ENCODE measurements around the gene TUT4. TPM values are rescaled to one million over a fixed set of nuclear protein-coding genes. Genes with fewer than 3 reads are reported as not detected.

The TUT4 gene
- polyA plus RNA-seq, 3 donors, result 4.3 to 24.2 (median 7.6) TPM

DNA sequence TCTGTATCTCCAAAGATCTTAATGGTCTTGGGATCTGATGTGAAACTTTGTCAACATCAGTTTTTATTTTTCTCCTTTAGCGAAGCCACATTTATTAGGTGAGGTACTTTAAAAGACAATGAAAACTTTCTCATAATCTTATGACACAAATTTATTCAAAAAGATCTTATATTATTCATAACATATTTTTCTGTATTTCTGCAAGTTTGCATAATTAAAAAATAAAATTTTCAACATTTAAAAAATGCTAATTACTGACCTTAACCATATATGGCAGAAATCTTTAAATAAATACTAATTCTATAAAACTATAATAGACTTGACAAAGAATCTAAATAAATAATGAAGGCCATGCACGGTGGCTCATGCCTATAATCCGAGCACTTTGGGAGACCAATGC is 75.9 kb downstream of the TUT4 start:
- no peak overlapping the region for H3K27ac Mint-ChIP-seq
- Histone ChIP-seq H3K79me2 (ENCODE audit: insufficient read depth, low read length) (no peaks in the 10 kb centered on the region), H3K4me1 (ENCODE audit: control insufficient read depth in 1 of 2, insufficient read depth in 2 of 2, low read length in 2 of 2) (no peaks in the 10 kb centered on the region), H3K4me2 (replicated peaks; ENCODE audit: extremely low read depth, low read length, poor library complexity, severe bottlenecking) (no peak overlapping the region), H2AFZ (ENCODE audit: insufficient read depth, low read depth, low read length, poor library complexity, severe bottlenecking) (no peak overlapping the region), H3K4me3 (replicated peaks in 1 of 3; ENCODE audit: low read depth in 2 of 3, low read length in 3 of 3) (no peak overlapping the region), H4K20me1 (ENCODE audit: insufficient read depth, low read length) (no peaks in the 10 kb centered on the region), H3K36me3 (replicated peaks in 1 of 2; ENCODE audit: control insufficient read depth in 1 of 2, insufficient read depth in 2 of 2, low read length in 2 of 2) (peaks cover 16 to 48% of the 10 kb centered on the region in 2 donors), H3K27ac (ENCODE audit: low read depth in 1 of 2, low read length in 2 of 2) (no peak overlapping the region), H3K9me3 (replicated peaks in 1 of 2; ENCODE audit: control insufficient read depth in 1 of 2, insufficient read depth in 1 of 2, low read length in 2 of 2) (no peaks in the 10 kb centered on the region), H3K9ac (ENCODE audit: insufficient read depth, low read length, poor library complexity, severe bottlenecking) (no peak overlapping the region), H3K27me3 (ENCODE audit: control insufficient read depth in 2 of 2, insufficient read depth in 2 of 2, low read length in 2 of 2) (no peaks in the 10 kb centered on the region)
- peaks cover 0 to 6% (median 0%) of the 10 kb centered on the region in 3 donors for H3K27me3 Mint-ChIP-seq (ENCODE audit: low read depth in 3 of 3)
- no peak overlapping the region for H3K4me3 Mint-ChIP-seq
- DNase-seq, result no peak
- 100% methylated on average over 2 of the region's 3 CpGs for WGBS (ENCODE audit: insufficient coverage)
- H3K9me3 Mint-ChIP-seq, result no peaks in the 10 kb centered on the region
- peaks cover 31 to 34% of the 10 kb centered on the region in 2 donors for H3K36me3 Mint-ChIP-seq
- no peaks in the 10 kb centered on the region for H3K4me1 Mint-ChIP-seq
- TF ChIP-seq, protein P1, sequence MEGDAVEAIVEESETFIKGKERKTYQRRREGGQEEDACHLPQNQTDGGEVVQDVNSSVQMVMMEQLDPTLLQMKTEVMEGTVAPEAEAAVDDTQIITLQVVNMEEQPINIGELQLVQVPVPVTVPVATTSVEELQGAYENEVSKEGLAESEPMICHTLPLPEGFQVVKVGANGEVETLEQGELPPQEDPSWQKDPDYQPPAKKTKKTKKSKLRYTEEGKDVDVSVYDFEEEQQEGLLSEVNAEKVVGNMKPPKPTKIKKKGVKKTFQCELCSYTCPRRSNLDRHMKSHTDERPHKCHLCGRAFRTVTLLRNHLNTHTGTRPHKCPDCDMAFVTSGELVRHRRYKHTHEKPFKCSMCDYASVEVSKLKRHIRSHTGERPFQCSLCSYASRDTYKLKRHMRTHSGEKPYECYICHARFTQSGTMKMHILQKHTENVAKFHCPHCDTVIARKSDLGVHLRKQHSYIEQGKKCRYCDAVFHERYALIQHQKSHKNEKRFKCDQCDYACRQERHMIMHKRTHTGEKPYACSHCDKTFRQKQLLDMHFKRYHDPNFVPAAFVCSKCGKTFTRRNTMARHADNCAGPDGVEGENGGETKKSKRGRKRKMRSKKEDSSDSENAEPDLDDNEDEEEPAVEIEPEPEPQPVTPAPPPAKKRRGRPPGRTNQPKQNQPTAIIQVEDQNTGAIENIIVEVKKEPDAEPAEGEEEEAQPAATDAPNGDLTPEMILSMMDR (IDR thresholded peaks at IDR 0.05), result no peak
- intact Hi-C loops (cut with micrococcal nuclease), result no loop called here

DNA sequence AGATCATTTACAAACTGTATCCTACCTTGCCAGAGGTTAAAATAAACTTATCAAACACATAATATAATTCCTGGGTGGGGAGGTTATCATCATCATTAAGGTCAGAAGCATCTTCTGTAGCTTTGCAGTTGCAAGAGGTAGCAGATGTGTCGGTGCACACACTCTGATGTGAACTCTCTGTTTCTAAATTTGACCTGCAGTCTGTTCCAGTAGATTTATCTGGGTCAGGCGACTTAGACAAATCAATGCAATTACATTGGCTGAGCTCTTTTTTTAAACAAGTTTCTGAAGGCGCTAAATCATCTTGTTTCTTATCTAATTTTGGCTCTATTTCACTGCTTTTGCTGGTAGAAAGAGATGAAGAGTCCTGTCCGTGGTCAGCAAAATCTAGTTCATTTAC is 78.1 kb downstream of the TUT4 start:
- H3K27ac ChIP-seq (ENCODE audit: low read depth in 1 of 2, low read length in 2 of 2), result no peak overlapping the region
- H3K36me3 Mint-ChIP-seq, result peaks cover 34 to 36% of the 10 kb centered on the region in 2 donors
- no peak for DNase-seq
- no peaks in the 10 kb centered on the region for H3K9me3 ChIP-seq (replicated peaks in 1 of 2; ENCODE audit: control insufficient read depth in 1 of 2, insufficient read depth in 1 of 2, low read length in 2 of 2)
- no peak overlapping the region for H3K27ac Mint-ChIP-seq
- TF ChIP-seq, protein P1 (IDR thresholded peaks at IDR 0.05), result no peak
- H4K20me1 ChIP-seq (ENCODE audit: insufficient read depth, low read length), result no peaks in the 10 kb centered on the region
- no peak overlapping the region for H3K4me2 ChIP-seq (replicated peaks; ENCODE audit: extremely low read depth, low read length, poor library complexity, severe bottlenecking)
- H3K9me3 Mint-ChIP-seq, result no peaks in the 10 kb centered on the region
- H3K79me2 ChIP-seq (ENCODE audit: insufficient read depth, low read length), result no peaks in the 10 kb centered on the region
- H2AFZ ChIP-seq (ENCODE audit: insufficient read depth, low read depth, low read length, poor library complexity, severe bottlenecking), result no peak overlapping the region
- H3K4me1 Mint-ChIP-seq, result no peaks in the 10 kb centered on the region
- no peaks in the 10 kb centered on the region for H3K4me1 ChIP-seq (ENCODE audit: control insufficient read depth in 1 of 2, insufficient read depth in 2 of 2, low read length in 2 of 2)
- peaks cover 19 to 45% of the 10 kb centered on the region in 2 donors for H3K36me3 ChIP-seq (replicated peaks in 1 of 2; ENCODE audit: control insufficient read depth in 1 of 2, insufficient read depth in 2 of 2, low read length in 2 of 2)
- H3K27me3 ChIP-seq (ENCODE audit: control insufficient read depth in 2 of 2, insufficient read depth in 2 of 2, low read length in 2 of 2), result no peaks in the 10 kb centered on the region
- no peak overlapping the region for H3K4me3 ChIP-seq (replicated peaks in 1 of 3; ENCODE audit: low read depth in 2 of 3, low read length in 3 of 3)
- H3K4me3 Mint-ChIP-seq, result no peak overlapping the region
- H3K9ac ChIP-seq (ENCODE audit: insufficient read depth, low read length, poor library complexity, severe bottlenecking), result no peak overlapping the region
- 100% methylated on average over 2 of the region's 4 CpGs for WGBS (ENCODE audit: insufficient coverage)
- H3K27me3 Mint-ChIP-seq (ENCODE audit: low read depth in 3 of 3), result peaks cover 0 to 5% (median 0%) of the 10 kb centered on the region in 3 donors
- intact Hi-C loops (cut with micrococcal nuclease), result no loop called here

Data from CD14-positive monocyte (primary cell).